HCT116 (cell line): Measurements from ENCODE around the gene ZNF80. TPM values are rescaled to one million over a fixed set of nuclear protein-coding genes. Genes with fewer than 3 reads are reported as not detected.

Experiments
- ATAC-seq: fragments of 200-7000 bp; cut with Tn5 transposase; 2 replicates; pipeline ENCODE4 v1.9.1; 2020; ENCODE audit warnings: mild to moderate bottlenecking, moderate library complexity
- BruUV-seq: library from RNA; stranded (reverse); fragments of 400-500 nt; replicated peaks from 2 replicates; lab custom pipeline; 2021; lab: Mats Ljungman, UMichigan
- CTCF ChIA-PET: fragments of 300-600 bp; sonication (Branson Sonifier 250); formaldehyde crosslinking; loops from one replicate; lab custom pipeline; 2021; ENCODE audit warnings: antibody characterized with exemption; lab: Charles Lee
- POLR2A ChIA-PET: fragments of 300-600, 350-600 bp; sonication (Branson Sonifier 250); formaldehyde crosslinking; loops from one replicate; lab custom pipeline; 2021; ENCODE audit warnings: antibody characterized with exemption; lab: Charles Lee
- RAD21 ChIA-PET, 2 experiments: fragments of 300-600 bp; sonication (Branson Sonifier 250); formaldehyde crosslinking; loops; one replicate each; lab custom pipeline; 2023; ENCODE audit warnings: low total read pairs in 2 of 2; ENCODE audit not compliant: uncharacterized antibody in 2 of 2, unreplicated experiment in 2 of 2, low non-redundant PET in 1 of 2; lab: Charles Lee
- DNase-seq: peaks from one replicate; pipeline ENCODE4 v3.0.0-alpha.2; 2010; ENCODE audit warnings: low read depth, low spot score
- H2AFZ ChIP-seq: fragments of 200-600 bp; shearing (Covaris generic), sonication (generic); 2 replicates; pipeline ENCODE4 v1.6.1; 2017; ENCODE audit warnings: low read depth, mixed run types, mixed read lengths, antibody characterized with exemption, low read length; ENCODE audit not compliant: poor library complexity, severe bottlenecking
- H3K27ac ChIP-seq: 2 replicates; pipeline ENCODE4 v1.5.1; 2012; ENCODE audit warnings: low read depth, low read length
- H3K27me3 ChIP-seq: fragments of 200-600 bp; sonication (generic); 2 replicates; pipeline ENCODE4 v1.6.1; 2016; ENCODE audit warnings: mixed run types, low read length, mixed read lengths; ENCODE audit not compliant: insufficient read depth
- H3K36me3 ChIP-seq, 2 experiments: fragments of 200-500 bp in 1 of 2; fragments of 200-600 bp in 1 of 2; sonication (Bioruptor generic) in 1 of 2; sonication (generic) in 1 of 2; 2 replicates each; pipeline versions ENCODE4 v1.5.1 to v1.6.1; 2014 to 2016; ENCODE audit warnings: low read length in 2 of 2, inconsistent platforms in 1 of 2, mixed read lengths in 1 of 2, mixed run types in 1 of 2; ENCODE audit not compliant: insufficient read depth in 2 of 2, control insufficient read depth in 1 of 2
- H3K4me1 ChIP-seq, 2 experiments: fragments of 200-600 bp in 1 of 2; sonication (generic) in 1 of 2; 2 replicates each; pipeline versions ENCODE4 v1.5.1 to v1.6.1; 2012 to 2017; ENCODE audit warnings: low read length in 2 of 2, inconsistent platforms in 1 of 2, mild to moderate bottlenecking in 1 of 2, mixed read lengths in 1 of 2, mixed run types in 1 of 2, moderate library complexity in 1 of 2; ENCODE audit not compliant: insufficient read depth in 2 of 2, control insufficient read depth in 1 of 2
- H3K4me2 ChIP-seq: fragments of 200-600 bp; sonication (generic); 2 replicates; pipeline ENCODE4 v1.6.1; 2017; ENCODE audit warnings: mixed run types, low read length, mixed read lengths
- H3K4me3 ChIP-seq, 2 experiments: fragments of 200-600 bp in 1 of 2; sonication (generic) in 1 of 2; replicated peaks in 1 of 2; 2 replicates each; pipeline ENCODE4 v1.5.1; 2011 to 2016; ENCODE audit warnings: low read length in 2 of 2, control low read depth in 1 of 2, low read depth in 1 of 2, mild to moderate bottlenecking in 1 of 2, mixed read lengths in 1 of 2, mixed run types in 1 of 2
- H3K79me2 ChIP-seq: fragments of 200-600 bp; sonication (generic); 2 replicates; pipeline ENCODE4 v1.6.1; 2017; ENCODE audit warnings: mild to moderate bottlenecking, mixed run types, low read length, moderate library complexity, mixed read lengths; ENCODE audit not compliant: insufficient read depth
- H3K9ac ChIP-seq: fragments of 200-600 bp; sonication (generic); 2 replicates; pipeline ENCODE4 v1.6.1; 2016; ENCODE audit warnings: low read length, mixed read lengths
- H3K9me2 ChIP-seq: fragments of 200-600 bp; sonication (generic), shearing (Covaris generic); 2 replicates; pipeline ENCODE4 v1.6.1; 2017; ENCODE audit warnings: mixed run types, mild to moderate bottlenecking, moderate library complexity; ENCODE audit not compliant: insufficient read depth
- H3K9me3 ChIP-seq, 2 experiments: fragments of 200-500 bp in 1 of 2; fragments of 200-600 bp in 1 of 2; sonication (Bioruptor generic) in 1 of 2; sonication (generic) in 1 of 2; 2 replicates each; pipeline ENCODE4 v1.6.1; 2014 to 2017; ENCODE audit warnings: low read length in 2 of 2, mixed read lengths in 2 of 2, inconsistent platforms in 1 of 2, low read depth in 1 of 2, mild to moderate bottlenecking in 1 of 2, mixed run types in 1 of 2, moderate library complexity in 1 of 2; ENCODE audit not compliant: control insufficient read depth in 1 of 2, insufficient read depth in 1 of 2
- H4K20me1 ChIP-seq: fragments of 200-600 bp; sonication (generic), shearing (Covaris generic); 2 replicates; pipeline ENCODE4 v1.6.1; 2017; ENCODE audit warnings: mixed run types, mild to moderate bottlenecking, moderate library complexity; ENCODE audit not compliant: insufficient read depth
- ATF3 ChIP-seq: IDR thresholded peaks from 2 replicates; pipeline ENCODE4 v1.6.1; 2012
- CBX3 ChIP-seq: IDR thresholded peaks from 2 replicates; pipeline ENCODE4 v1.6.1; 2012; ENCODE audit warnings: low read depth
- EGR1 ChIP-seq: IDR thresholded peaks from 2 replicates; pipeline ENCODE4 v1.6.1; 2012; ENCODE audit warnings: low read depth
- EZH2 ChIP-seq: fragments of 200-600 bp; sonication (generic); IDR thresholded peaks from 2 replicates; pipeline ENCODE4 v1.6.1; 2017; ENCODE audit warnings: antibody characterized with exemption, mixed run types
- EZH2phosphoT487 ChIP-seq: fragments of 200-600 bp; IDR thresholded peaks from 2 replicates; pipeline ENCODE4 v1.6.1; 2018; ENCODE audit warnings: antibody characterized with exemption, borderline replicate concordance
- FOSL1 ChIP-seq: IDR thresholded peaks from 2 replicates; pipeline ENCODE4 v1.6.1; 2012; ENCODE audit warnings: low read depth
- MAX ChIP-seq: IDR thresholded peaks from 2 replicates; pipeline ENCODE4 v1.6.1; 2012
- POLR2AphosphoS5 ChIP-seq: IDR thresholded peaks from 2 replicates; pipeline ENCODE4 v1.6.1; 2011; ENCODE audit warnings: mild to moderate bottlenecking, low read depth, low read length, moderate library complexity
- RAD21 ChIP-seq: IDR thresholded peaks from 2 replicates; pipeline ENCODE4 v1.6.1; 2012; ENCODE audit warnings: low read depth, mild to moderate bottlenecking
- REST ChIP-seq: IDR thresholded peaks from 2 replicates; pipeline ENCODE4 v1.6.1; 2012; ENCODE audit warnings: low read depth
- SIN3A ChIP-seq: IDR thresholded peaks from 2 replicates; pipeline ENCODE4 v1.6.1; 2012; ENCODE audit warnings: low read depth
- TCF7L2 ChIP-seq: IDR thresholded peaks from 2 replicates; pipeline ENCODE4 v1.7.0; 2011; ENCODE audit warnings: borderline replicate concordance, inconsistent platforms; ENCODE audit not compliant: insufficient read depth, insufficient read length; ENCODE audit errors: extremely low read depth
- YY1 ChIP-seq: IDR thresholded peaks from 2 replicates; pipeline ENCODE4 v1.6.1; 2011; ENCODE audit warnings: low read length, low read depth, moderate library complexity, mild to moderate bottlenecking; ENCODE audit not compliant: insufficient replicate concordance; ENCODE audit errors: extremely low read depth
- ZBTB33 ChIP-seq: IDR thresholded peaks from 2 replicates; pipeline ENCODE4 v1.6.1; 2011; ENCODE audit warnings: mild to moderate bottlenecking, low read length, moderate library complexity; ENCODE audit not compliant: insufficient replicate concordance; ENCODE audit errors: extremely low read depth
- intact Hi-C: fragments of 100-400 bp; cut with micrococcal nuclease; formaldehyde crosslinking; loops from 2 replicates; pipeline ENCODE4 v1.10.0; 2022
- total RNA-seq: library from RNA; stranded (reverse); gene quantifications from one replicate; pipeline ENCODE4 v1.2.1, GENCODE V29; 2021; ENCODE audit not compliant: unreplicated experiment

ZNF80 gene
- total RNA-seq, 1 experiment from 2014 or later, result 0.12 TPM

GRCh38 chr3:114213292-114213626 is 24.1 kb downstream of the ZNF80 start:
- Histone ChIP-seq H3K4me2 (no peak overlapping the region), H3K4me1 (no peaks in the 10 kb centered on the region), H3K4me3 (no peak overlapping the region), H3K79me2 (no peaks in the 10 kb centered on the region), H3K27ac (no peak overlapping the region), H3K9ac (no peak overlapping the region), H3K9me2 (no peaks in the 10 kb centered on the region; the same call in 1 of the 2 replicates), H3K9me3 (no peaks in the 10 kb centered on the region), H4K20me1 (no peaks in the 10 kb centered on the region), H3K36me3 (no peaks in the 10 kb centered on the region), H2AFZ (no peak overlapping the region), H3K27me3 (peaks cover 15% of the 10 kb centered on the region; the same call in 1 of the 2 replicates)
- RAD21 ChIA-PET, result no interaction called here
- intact Hi-C loops, result no loop called here
- DNase-seq (no peak), ATAC-seq (no peak)
- POLR2A ChIA-PET, result no interaction called here
- BruUV-seq, result no TSS peak
- TF ChIP-seq REST (no peak), YY1 (no peak), EZH2 (no peak), MAX (no peak), ZBTB33 (no peak), FOSL1 (no peak), ATF3 (no peak), EGR1 (no peak), SIN3A (no peak), RAD21 (no peak), EZH2phosphoT487 (no peak), TCF7L2 (no peak), CBX3 (no peak), POLR2AphosphoS5 (no peak)
- CTCF ChIA-PET, result no interaction called here
